ENCODE measurements around the gene NHLRC1.

The NHLRC1 gene

GRCh38 chr6:18138906-18139305, 16.4 kb upstream of the NHLRC1 start:
- DNase-seq: no peak

GRCh38 chr6:18136260-18136659, 13.8 kb upstream of the NHLRC1 start:
- no peak for DNase-seq

GRCh38 chr6:18135171-18135570, 12.7 kb upstream of the NHLRC1 start:
- DNase-seq: no peak

- no peak for DNase-seq
Measured at GRCh38 chr6:18132346-18132745, 9.9 kb upstream of the NHLRC1 start.

- DNase-seq: no peak
Measured at GRCh38 chr6:18126121-18126520, 3.6 kb upstream of the NHLRC1 start.

GRCh38 chr6:18121580-18122127, 823 bp downstream of the NHLRC1 start:
- no peak for DNase-seq

- no peak for DNase-seq
Measured at GRCh38 chr6:18119236-18119635, 3.2 kb downstream of the NHLRC1 start.

- no peak for DNase-seq
Measured at GRCh38 chr6:18118330-18118729, 4.1 kb downstream of the NHLRC1 start.

GRCh38 chr6:18117136-18117535, 5.3 kb downstream of the NHLRC1 start:
- DNase-seq: no peak

- no peak for DNase-seq
Measured at GRCh38 chr6:18115356-18115755, 7.1 kb downstream of the NHLRC1 start.

- no peak for DNase-seq
Measured at GRCh38 chr6:18110162-18110561, 12.3 kb downstream of the NHLRC1 start.

- no peak for DNase-seq
Measured at GRCh38 chr6:18107061-18107460, 15.4 kb downstream of the NHLRC1 start.

GRCh38 chr6:18102783-18103509, 19.5 kb downstream of the NHLRC1 start:
- no peak for DNase-seq

GRCh38 chr6:18101873-18102272, 20.6 kb downstream of the NHLRC1 start:
- DNase-seq: no peak

GRCh38 chr6:18101271-18101670, 21.2 kb downstream of the NHLRC1 start:
- DNase-seq: no peak

GRCh38 chr6:18100296-18100695, 22.2 kb downstream of the NHLRC1 start:
- no peak for DNase-seq

- no peak for DNase-seq
Measured at GRCh38 chr6:18099511-18099910, 23.0 kb downstream of the NHLRC1 start.

- DNase-seq: no peak
Measured at GRCh38 chr6:18096423-18096822, 26.1 kb downstream of the NHLRC1 start.

GRCh38 chr6:18091382-18091781, 31.1 kb downstream of the NHLRC1 start:
- no peak for DNase-seq

- no peak for DNase-seq
Measured at GRCh38 chr6:18090349-18090786, 32.1 kb downstream of the NHLRC1 start.

GRCh38 chr6:18088419-18089296, 33.8 kb downstream of the NHLRC1 start:
- no peak for DNase-seq

- no peak for DNase-seq
Measured at GRCh38 chr6:18087396-18088165, 34.9 kb downstream of the NHLRC1 start.

- DNase-seq: no peak
Measured at GRCh38 chr6:18081025-18081668, 41.3 kb downstream of the NHLRC1 start.
